HEK293 (cell line): ENCODE measurements around the gene RBM19.

Experiments used
- CTCF ChIA-PET: fragments of 350-600 bp; formaldehyde crosslinking; extraction: SDS; loops from one replicate; lab custom pipeline; 2021; ENCODE audit warnings: antibody characterized with exemption; lab: Yijun Ruan, JAX
- POLR2A ChIA-PET: fragments of 300-600 bp; formaldehyde crosslinking; extraction: SDS; loops from one replicate; lab custom pipeline; 2020; ENCODE audit warnings: antibody characterized with exemption, inconsistent platforms; lab: Yijun Ruan, JAX
- H3K27ac ChIP-seq: fragments of 200-500 bp; sonication (Bioruptor generic); 2 replicates; pipeline ENCODE4 v1.5.1; 2014; ENCODE audit warnings: low read depth, low read length, control low read depth, inconsistent platforms; ENCODE audit errors: extremely low read depth
- H3K36me3 ChIP-seq, 2 experiments: fragments of 200-500 bp in 1 of 2; sonication (Bioruptor generic) in 1 of 2; 1 replicate in 1 of 2; 2 replicates in 1 of 2; pipeline ENCODE4 v1.5.1; 2014 to 2017; ENCODE audit warnings: inconsistent platforms in 2 of 2, low read length in 2 of 2; ENCODE audit not compliant: control insufficient read depth in 2 of 2, insufficient read depth in 1 of 2
- H3K4me1 ChIP-seq: fragments of 200-500 bp; sonication (Bioruptor generic); 2 replicates; pipeline ENCODE4 v1.5.1; 2014; ENCODE audit warnings: mild to moderate bottlenecking, low read length, inconsistent platforms; ENCODE audit not compliant: control insufficient read depth, insufficient read depth
- H3K4me3 ChIP-seq: 2 replicates; pipeline ENCODE4 v1.5.1; 2011; ENCODE audit warnings: low read depth, mild to moderate bottlenecking, control low read depth, low read length, moderate library complexity
- H3K9me3 ChIP-seq: fragments of 200-500 bp; sonication (Bioruptor generic); 2 replicates; pipeline ENCODE4 v1.5.1; 2014; ENCODE audit warnings: low read depth, low read length, inconsistent platforms; ENCODE audit not compliant: control insufficient read depth, insufficient read depth
- BCL6B ChIP-seq: fragments of 450-650 bp; formaldehyde crosslinking; IDR thresholded peaks from 2 replicates; pipeline ENCODE4 v1.5.1; 2017; ENCODE audit warnings: missing biosample characterization, missing genetic modification characterization
- CTCF ChIP-seq: fragments of 450-650 bp; formaldehyde crosslinking; IDR thresholded peaks from 2 replicates; pipeline ENCODE4 v1.5.1; 2016; ENCODE audit warnings: missing biosample characterization, missing genetic modification characterization
- GLI2 ChIP-seq: fragments of 450-650 bp; formaldehyde crosslinking; IDR thresholded peaks from 2 replicates; pipeline ENCODE4; 2017; ENCODE audit warnings: missing biosample characterization, missing genetic modification characterization, low read depth, borderline replicate concordance
- PRDM10 ChIP-seq: fragments of 450-650 bp; formaldehyde crosslinking; IDR thresholded peaks from 2 replicates; pipeline ENCODE4 v1.5.1; 2016; ENCODE audit warnings: missing biosample characterization, missing genetic modification characterization
- PRDM2 ChIP-seq: fragments of 450-650 bp; formaldehyde crosslinking; IDR thresholded peaks from 2 replicates; pipeline ENCODE4 v1.5.1; 2016; ENCODE audit warnings: missing biosample characterization, missing genetic modification characterization, borderline replicate concordance
- SCRT2 ChIP-seq: fragments of 450-650 bp; formaldehyde crosslinking; IDR thresholded peaks from 2 replicates; pipeline ENCODE4 v1.5.1; 2016; ENCODE audit warnings: missing biosample characterization, missing genetic modification characterization
- YY2 ChIP-seq: fragments of 450-650 bp; formaldehyde crosslinking; IDR thresholded peaks from 2 replicates; pipeline ENCODE4 v1.5.1; 2016; ENCODE audit warnings: missing biosample characterization, missing genetic modification characterization
- ZBTB21 ChIP-seq: fragments of 450-650 bp; formaldehyde crosslinking; IDR thresholded peaks from 2 replicates; pipeline ENCODE4 v1.5.1; 2017; ENCODE audit warnings: missing biosample characterization, missing genetic modification characterization
- ZNF10 ChIP-seq: fragments of 450-650 bp; formaldehyde crosslinking; IDR thresholded peaks from 2 replicates; pipeline ENCODE4 v1.5.1; 2017; ENCODE audit warnings: missing biosample characterization, missing genetic modification characterization
- ZNF155 ChIP-seq: fragments of 450-650 bp; formaldehyde crosslinking; IDR thresholded peaks from 2 replicates; pipeline ENCODE4 v1.5.1; 2016; ENCODE audit warnings: missing biosample characterization, missing genetic modification characterization
- ZNF266 ChIP-seq: fragments of 450-650 bp; formaldehyde crosslinking; IDR thresholded peaks from 2 replicates; pipeline ENCODE4 v1.5.1; 2016; ENCODE audit warnings: missing biosample characterization, missing genetic modification characterization, low read depth
- ZNF280D ChIP-seq: fragments of 450-650 bp; formaldehyde crosslinking; IDR thresholded peaks from 2 replicates; pipeline ENCODE4 v1.5.1; 2016; ENCODE audit warnings: missing biosample characterization, missing genetic modification characterization
- ZNF292 ChIP-seq: fragments of 450-650 bp; formaldehyde crosslinking; IDR thresholded peaks from 2 replicates; pipeline ENCODE4 v1.5.1; 2016; ENCODE audit warnings: low read depth, missing biosample characterization, missing genetic modification characterization, borderline replicate concordance
- ZNF302 ChIP-seq: fragments of 450-650 bp; formaldehyde crosslinking; IDR thresholded peaks from 2 replicates; pipeline ENCODE4 v1.5.1; 2016; ENCODE audit warnings: missing biosample characterization, missing genetic modification characterization, low read depth
- ZNF513 ChIP-seq: fragments of 450-650 bp; IDR thresholded peaks from 2 replicates; pipeline ENCODE4 v1.5.1; 2018; ENCODE audit warnings: missing biosample characterization, missing genetic modification characterization
- ZNF776 ChIP-seq: fragments of 450-650 bp; formaldehyde crosslinking; IDR thresholded peaks from 2 replicates; pipeline ENCODE4 v1.5.0; 2017; ENCODE audit warnings: missing biosample characterization, missing genetic modification characterization, borderline replicate concordance
- ZNF843 ChIP-seq: fragments of 450-650 bp; formaldehyde crosslinking; IDR thresholded peaks from 2 replicates; pipeline ENCODE4 v1.5.1; 2016; ENCODE audit warnings: missing biosample characterization, missing genetic modification characterization

Gene RBM19

GRCh38 chr12:113794774-113795173, 171.4 kb downstream of the RBM19 start:
- CTCF ChIA-PET: no interaction called here
- Histone ChIP-seq H3K27ac (no peak overlapping the region), H3K4me3 (no peak overlapping the region), H3K36me3 (no peaks in the 10 kb centered on the region), H3K4me1 (no peaks in the 10 kb centered on the region), H3K9me3 (no peaks in the 10 kb centered on the region)
- POLR2A ChIA-PET: no interaction called here
- TF ChIP-seq ZNF513 (no peak), ZNF843 (tag by site-specific recombination) (no peak), ZBTB21 (no peak), YY2 (tag by site-specific recombination) (no peak)
- TF ChIP-seq, all 188 proteins: peak for 0

GRCh38 chr12:113793250-113793649, 172.9 kb downstream of the RBM19 start:
- H3K9me3 ChIP-seq: no peaks in the 10 kb centered on the region
- CTCF ChIA-PET: no interaction called here
- no peaks in the 10 kb centered on the region for H3K36me3 ChIP-seq
- H3K4me1 ChIP-seq: no peaks in the 10 kb centered on the region
- POLR2A ChIA-PET: no interaction called here
- H3K27ac ChIP-seq: no peak overlapping the region
- no peak overlapping the region for H3K4me3 ChIP-seq
- TF ChIP-seq CTCF (tag by site-specific recombination): no peak
- no peak for TF ChIP-seq ZNF776 (tag by site-specific recombination)
- no peak for TF ChIP-seq ZNF266 (tag by site-specific recombination)
- TF ChIP-seq ZNF155 (tag by site-specific recombination): no peak
- no peak for TF ChIP-seq SCRT2 (tag by site-specific recombination)
- TF ChIP-seq GLI2 (tag by site-specific recombination): no peak
- no peak for TF ChIP-seq ZNF10 (tag by site-specific recombination)
- TF ChIP-seq ZNF292 (tag by site-specific recombination): no peak
- TF ChIP-seq PRDM2 (tag by site-specific recombination): no peak
- no peak for TF ChIP-seq ZNF302 (tag by site-specific recombination)
- no peak for TF ChIP-seq BCL6B
- no peak for TF ChIP-seq ZNF280D (tag by site-specific recombination)
- no peak for TF ChIP-seq PRDM10 (tag by site-specific recombination)
